Glomerular visceral epithelial cell (primary cell): ENCODE measurements around the gene ALDH16A1.

Experiments used
- DNase-seq: peaks from one replicate; pipeline ENCODE4 v3.0.0-alpha.2; 2016; ENCODE audit errors: extremely low spot score

The ALDH16A1 gene

DNA sequence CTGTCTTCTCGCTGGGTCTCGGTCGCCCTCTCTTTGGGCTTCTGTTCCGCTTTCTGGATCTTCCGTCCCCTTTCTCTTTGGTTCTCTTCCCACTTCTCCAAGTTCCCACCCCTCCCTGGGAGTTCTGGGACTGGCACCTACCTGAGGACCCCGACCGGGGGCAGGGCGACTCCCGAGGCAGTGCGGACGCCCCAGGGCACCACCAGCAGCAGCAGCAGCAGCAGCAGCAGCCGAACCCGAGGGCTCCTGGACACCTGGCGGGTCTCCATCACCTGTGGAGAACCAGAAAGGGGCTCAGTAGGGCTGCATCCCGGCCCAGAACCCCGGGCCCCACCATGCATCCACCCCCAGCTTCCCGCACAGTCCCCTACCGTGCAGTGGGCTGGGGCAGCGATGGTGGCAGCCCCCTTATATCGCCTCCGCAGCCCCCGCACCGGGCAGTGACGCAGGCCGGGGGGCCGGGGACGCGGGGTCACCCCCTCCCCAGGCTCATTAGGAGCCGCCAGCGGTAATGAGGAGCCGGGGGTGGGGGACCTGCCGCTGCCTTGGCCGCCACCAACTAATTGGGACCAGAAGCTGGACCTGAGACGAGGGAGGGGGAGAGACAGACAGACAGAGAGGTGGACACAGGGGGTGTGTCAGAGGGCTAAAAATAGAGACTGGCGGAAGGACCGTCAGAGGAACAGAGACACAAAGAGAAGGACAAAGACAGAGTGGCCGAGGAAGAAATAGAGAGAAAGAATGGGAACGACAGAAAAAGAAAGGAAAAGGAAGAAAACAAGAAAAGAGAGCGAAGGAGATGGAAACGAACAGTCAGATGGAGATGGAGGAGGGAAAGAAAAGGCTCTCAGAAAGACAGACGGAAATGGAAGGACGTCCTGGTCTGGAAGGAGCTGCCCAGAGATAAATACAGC, 29.7 kb upstream of the ALDH16A1 start, which contains the start of gene PTH2:
TSS of gene PTH2 (minus strand) at position 371 of the 914 bp plus-strand sequence. CDS start at position 269, 102 bp downstream.
- no peak for DNase-seq

DNA sequence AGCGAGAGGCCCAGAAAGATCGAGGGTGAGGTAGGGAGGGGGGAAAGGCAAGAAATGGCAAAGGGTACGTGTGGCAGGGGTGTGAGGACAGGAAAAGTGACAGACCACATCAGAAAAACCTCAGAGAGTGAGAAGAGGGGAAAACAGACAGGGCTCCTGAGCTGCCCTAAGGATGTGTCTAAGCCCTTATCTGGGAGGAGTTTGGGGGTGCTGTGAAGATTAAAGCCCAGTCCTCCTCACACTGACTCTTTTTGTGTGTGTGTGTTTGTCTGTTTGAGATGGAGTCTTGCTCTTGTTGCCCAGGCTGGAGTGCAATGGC, 29.1 kb upstream of the ALDH16A1 start:
- no peak for DNase-seq

DNA sequence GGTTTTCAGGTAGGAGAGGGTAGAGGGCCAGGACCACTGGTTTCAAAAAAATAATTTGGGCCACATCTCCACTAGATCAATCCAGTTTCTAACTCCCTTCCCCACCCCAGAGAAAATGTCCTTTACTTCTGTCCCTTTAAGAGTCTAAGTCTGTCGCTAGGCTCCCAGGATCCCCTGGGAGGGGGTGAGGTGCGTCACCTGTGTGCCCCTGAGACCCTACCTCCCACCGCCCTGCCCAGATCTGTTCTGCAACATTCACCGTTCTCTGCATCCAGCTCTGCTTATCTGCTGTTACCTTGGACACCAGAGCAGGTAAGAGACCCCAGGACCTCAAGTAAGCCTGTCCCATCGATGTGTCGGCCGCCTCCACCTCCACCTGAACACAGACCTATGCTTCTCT, 27.8 kb upstream of the ALDH16A1 start, which contains the start of gene GFY:
TSS of gene GFY (plus strand) at position 211 of the 400 bp plus-strand sequence. CDS start 1,043 bp downstream, outside the sequence.
- DNase-seq = no peak

DNA sequence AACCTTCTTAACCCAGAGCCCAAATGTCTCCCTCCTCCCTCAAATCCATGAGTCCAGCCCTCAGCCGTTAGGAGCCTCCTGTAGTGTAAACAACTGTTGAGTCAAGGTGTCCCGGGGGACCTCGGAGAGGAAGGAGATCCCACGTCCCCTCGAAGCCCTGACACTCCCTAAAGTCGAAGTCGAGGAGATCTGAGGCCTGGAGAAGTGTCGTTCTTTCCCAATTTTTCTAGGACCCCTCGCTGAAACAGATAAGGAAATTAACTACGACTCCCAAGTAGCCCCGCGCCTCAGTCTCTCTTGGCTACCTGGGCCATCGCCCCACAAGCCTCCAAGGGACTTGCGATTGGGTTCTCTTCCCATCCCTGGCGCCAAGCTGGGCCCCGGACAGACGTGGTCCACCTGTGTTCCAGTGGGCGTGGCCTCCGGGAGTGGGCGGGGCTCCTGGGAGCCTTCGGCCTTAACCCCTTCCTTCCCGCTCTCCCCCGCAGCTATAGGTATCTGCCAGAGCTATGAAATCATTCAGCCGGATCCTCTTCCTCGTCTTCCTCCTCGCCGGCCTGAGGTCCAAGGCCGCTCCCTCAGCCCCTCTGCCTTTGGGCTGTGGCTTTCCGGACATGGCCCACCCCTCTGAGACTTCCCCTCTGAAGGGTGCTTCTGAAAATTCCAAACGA, 27.0 kb upstream of the ALDH16A1 start:
- DNase-seq = peak; percentile 21

DNA sequence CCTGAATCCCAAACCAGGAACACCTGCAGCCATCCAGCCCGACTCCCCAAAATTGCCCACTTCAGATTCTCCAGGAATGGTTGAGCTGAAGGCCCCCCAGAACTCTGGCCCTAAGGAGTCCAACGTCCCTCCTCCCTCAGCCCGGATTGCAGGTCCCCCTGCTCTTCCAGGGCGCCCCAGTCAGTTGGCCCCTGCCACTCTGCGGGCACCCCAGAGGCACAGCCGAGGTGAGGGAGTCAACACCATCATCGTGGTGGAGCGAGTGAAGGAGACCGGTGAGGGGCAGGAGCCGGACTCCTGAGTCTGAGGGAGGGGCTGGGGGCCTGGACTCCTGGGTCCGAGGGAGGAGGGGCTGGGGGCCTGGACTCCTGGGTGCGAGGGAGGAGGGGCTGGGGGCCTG, 25.7 kb upstream of the ALDH16A1 start:
- DNase-seq = no peak

DNA sequence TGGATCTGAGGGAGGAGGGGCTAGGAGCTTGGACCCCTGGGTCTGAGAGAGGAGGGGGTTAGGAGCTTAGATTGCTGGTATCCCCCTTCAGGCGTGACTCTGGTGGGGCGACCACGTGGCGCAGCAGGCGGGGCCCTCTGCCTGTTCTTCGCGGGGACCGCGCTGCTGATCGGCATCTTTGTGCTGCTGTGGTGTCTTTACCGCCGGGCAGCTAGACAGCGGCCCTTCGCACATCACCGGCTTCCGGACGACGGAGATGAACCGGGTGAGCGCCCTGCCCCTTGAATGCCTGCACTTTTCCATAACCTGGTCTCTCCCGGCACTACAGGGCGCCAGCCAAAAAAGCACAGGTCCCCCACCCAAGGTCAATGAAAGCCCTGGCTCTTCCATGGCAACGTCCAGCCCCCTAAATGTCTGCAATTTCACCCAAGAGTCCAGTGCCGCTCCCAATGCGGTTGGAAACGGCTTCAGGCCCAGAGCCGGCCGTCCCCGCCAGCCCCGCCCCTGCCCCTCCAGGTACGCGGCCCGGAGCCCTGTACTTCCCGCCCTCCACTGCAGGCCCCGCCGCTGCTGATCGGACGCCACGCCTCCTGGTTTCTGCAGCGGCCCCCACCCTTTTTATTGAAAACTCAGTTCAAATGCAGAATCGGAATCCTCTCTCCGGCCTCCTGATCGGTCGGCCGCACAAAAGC, 25.0 kb upstream of the ALDH16A1 start:
- peak; percentile 30 for DNase-seq

DNA sequence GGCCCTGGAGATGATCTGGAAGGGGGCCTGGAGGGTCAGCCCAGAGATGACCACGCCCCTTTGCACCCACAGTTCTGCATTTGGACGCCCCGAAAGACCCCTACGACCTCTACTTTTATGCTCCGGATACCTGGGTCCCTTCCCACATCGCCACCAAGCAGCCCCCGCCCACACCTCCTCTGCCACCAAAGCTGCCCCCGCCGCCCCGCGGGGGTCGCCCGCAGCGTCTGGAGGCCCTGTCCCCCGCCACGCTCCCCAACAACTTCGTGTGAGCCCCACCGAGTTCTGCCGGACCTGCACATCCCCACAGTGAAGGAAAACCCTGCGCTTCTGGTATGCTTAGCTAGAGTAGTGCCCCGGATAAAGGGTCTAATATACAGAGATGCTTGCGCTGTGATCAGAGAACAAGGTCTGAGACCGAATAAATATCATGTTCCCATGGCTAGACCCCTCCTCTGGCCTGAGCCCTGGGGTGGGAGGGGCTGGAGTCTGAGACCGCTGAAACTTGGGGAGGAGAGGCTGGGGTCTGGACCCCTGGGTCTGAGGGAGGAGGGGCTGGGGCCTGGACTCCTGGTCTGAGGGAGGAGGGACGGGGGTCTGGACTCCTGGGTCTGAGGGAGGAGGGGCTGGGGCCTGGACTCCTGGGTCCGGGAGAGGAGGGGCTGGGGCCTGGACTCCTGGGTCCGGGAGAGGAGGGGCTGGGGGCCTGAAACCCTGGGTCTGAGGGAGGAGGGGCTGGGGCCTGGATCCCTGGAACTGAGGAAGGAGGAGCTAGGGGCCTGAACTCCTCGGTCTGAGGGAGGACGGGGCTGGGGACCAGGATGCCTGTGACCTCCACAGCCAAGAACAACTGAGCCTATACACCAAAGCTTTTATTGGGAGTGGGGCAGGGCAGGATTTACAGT, 24.2 kb upstream of the ALDH16A1 start:
- no peak for DNase-seq

DNA sequence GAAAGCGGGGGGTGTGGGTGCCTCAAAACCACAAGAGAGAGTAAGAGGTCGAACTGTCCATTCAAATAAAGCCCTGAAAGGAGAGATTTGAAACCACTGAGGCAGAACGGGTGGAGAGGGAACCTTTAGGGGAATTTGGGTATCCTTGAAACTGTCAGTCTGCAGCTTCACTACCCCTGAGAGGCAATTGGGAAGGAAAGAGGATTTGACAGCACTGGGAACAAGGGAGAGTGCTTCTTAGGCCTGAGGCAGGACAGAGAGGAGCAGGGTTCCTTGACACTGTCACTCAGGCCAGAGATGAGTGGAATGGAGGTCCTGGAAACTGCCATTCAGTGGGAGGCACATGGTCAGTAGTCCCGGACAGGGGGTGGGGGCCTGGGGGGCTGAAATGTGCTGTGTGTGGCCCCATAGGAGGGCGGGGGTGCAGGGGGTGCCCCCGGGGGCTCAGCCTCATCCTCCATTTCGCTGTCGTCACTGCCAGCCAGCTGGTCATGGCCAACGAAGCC, 22.8 kb upstream of the ALDH16A1 start:
- DNase-seq = no peak

DNA sequence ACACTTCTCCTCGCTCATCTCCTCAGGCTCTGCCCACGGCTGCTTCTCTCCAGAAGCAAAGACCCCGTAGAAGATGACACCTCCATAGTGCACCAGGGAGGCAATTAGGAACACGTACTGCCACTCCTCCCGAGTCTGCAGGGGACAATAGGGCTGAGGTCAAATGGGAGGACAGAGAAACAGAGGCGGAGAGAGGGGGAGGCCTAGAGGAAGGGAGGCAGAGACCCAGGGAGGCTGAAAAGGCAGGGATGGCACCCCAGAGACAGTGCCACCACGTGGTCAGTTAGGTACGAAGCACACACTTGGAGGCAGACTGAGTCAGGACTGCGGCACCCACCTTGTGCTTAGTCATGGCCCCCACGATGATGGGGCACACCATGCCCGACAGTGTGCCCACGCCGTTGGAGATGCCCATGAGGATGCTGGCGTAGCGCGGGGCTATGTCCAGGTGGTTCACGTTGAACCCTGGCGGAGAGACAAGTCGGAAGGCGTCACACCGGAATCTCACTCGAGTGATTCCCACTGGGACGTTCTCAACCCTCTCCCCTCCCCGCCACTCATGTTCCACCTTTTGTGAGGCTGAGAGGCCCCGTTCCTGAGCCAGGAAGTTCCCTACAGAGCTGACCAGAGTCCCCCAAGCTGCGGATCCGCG, 22.2 kb upstream of the ALDH16A1 start:
- no peak for DNase-seq

DNA sequence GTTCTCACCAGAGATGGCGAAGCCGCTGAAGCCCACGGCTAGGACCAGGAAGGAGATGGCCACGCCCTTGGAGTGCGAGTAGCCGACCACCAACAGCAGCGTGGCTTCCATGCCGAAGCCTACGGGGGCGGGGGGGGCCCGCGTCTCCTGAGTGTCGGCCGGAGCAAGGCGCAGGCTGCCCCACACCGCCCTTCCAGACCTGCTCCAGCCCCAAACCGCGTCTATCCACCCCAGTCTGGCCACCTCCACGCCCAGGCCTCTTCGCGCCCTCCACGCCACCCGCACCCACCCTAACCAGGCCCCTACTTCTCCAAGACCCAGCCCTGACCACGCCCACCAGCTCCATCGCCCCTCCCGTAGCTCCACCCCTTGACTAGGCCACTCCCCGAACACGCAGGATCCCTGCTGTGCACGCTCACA, 21.7 kb upstream of the ALDH16A1 start:
- no peak for DNase-seq

DNA sequence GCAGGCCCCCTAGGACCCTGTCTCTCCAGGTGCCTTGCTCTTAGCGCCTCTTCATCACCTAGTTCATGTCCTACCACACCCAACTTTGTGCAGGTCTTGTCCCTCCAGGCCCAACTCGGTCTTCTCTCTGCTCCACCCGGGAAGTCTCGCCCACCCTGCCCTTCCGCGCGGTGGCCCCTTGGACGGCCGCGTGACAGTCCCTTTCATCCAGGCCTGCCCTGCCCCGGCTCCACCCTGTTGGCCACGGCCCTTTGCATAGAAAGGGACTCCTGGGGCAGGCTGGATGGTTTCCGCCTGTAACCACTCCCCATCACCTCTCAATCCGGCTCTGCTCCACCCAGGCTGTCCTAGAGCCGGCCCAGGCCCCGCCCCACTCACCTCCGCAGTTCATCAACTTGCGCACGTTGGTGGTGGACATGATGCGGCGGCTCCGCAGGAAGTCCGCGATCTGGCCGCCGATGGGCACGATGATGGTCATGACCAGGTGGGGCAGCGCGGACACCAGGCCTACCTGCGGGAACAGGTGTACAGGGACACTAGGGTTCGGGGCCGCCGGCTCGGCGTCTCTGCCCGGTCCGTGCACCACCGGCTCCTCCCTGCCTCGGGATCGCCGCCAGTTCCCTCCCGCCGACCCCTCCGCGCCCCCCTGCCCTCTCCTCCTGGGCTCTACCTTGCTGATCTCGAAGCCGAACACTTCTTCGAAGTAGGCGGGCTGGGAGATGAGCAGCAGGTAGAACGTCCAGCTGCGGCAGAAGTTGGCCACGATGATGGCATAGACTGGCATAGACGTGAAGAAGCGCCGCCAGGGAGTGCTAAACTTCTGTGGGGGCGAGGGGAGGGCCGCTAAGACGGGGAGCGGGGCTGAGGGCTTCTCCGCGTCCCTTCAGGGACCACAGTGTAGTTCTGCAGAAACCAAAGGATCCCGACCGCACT, 20.6 kb upstream of the ALDH16A1 start:
- no peak for DNase-seq

DNA sequence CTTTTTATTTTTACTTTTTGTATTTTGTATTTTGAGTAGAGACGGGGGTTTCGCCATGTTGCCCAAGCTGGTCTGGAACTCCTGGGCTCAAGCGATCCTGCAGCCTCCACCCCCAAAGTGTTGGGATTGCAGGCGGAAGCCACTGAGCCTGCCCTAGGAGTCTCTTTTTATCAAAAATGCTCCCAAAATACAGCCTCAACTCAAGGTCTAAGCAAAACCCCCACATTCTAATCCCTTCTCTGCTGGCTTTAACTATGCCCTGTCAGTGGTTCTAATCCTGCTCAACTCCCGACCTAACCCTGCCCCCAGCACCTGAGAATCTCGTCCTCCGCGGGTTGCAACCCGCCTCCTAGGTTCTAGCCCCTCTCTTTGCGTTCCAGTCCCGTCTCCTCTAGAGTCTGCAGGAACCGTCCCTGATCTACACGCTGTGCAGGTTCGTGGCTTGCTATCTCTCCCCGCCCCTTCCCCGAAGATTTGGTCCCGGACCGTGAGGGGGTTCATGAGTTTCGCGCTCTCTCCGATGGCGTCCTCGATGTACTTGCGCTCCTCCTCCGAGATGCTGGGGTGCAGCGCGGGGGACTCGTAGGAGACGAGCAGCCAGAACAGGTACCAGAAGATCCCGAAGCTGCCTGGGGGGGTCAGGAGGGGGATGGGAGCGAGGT, 19.7 kb upstream of the ALDH16A1 start:
- no peak for DNase-seq

DNA sequence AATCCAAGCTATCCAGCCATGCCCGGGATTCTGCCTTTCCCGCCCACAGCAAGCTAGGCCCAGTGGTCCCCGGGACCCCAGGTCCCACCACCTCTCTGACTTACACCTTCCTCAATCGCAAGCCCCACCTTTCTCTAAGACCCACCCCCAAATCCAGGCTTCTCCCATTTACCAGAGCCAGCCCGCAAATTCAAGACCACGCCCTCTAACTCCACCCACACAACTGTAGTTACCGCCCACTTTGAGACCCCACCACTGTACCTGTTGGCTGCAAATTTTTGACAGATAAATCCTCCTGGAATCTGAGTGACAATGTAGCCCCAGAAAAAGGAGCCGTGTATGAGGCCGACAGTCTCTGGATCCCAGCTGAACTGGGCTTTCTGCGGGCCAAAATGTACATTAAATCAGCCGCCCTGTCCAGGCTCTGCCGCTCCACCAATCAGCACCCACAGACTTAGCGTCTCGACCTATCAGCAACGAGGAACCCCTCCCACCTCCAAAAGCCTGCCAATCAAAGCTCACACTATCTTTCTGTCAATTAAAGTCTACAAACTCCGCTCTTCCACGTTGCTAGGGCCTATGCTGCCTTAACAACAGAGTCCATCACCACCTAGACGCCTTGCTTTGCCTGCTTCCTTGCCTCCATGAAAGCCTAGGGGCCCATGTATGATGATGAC, 18.0 kb upstream of the ALDH16A1 start:
- DNase-seq = no peak

DNA sequence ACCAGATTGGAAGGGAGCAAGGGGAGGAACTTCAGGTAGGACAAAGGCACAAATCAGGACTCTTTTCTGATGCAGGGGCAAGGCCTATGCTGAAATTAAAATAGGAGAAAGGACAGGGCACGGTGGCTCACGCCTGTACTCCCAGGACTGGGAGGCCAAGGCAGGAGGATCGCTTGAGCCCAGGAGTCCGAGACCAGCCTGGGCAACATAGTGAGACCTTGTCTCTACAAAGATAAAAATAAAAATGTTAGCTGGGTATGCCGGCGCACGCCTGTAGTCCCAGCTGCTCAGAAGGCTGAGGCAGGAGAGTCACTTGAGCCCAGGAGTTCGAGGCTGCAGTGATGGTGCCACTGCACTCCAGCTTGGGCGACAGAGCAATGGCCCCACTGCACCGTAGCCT, 17.4 kb upstream of the ALDH16A1 start:
- DNase-seq = no peak

DNA sequence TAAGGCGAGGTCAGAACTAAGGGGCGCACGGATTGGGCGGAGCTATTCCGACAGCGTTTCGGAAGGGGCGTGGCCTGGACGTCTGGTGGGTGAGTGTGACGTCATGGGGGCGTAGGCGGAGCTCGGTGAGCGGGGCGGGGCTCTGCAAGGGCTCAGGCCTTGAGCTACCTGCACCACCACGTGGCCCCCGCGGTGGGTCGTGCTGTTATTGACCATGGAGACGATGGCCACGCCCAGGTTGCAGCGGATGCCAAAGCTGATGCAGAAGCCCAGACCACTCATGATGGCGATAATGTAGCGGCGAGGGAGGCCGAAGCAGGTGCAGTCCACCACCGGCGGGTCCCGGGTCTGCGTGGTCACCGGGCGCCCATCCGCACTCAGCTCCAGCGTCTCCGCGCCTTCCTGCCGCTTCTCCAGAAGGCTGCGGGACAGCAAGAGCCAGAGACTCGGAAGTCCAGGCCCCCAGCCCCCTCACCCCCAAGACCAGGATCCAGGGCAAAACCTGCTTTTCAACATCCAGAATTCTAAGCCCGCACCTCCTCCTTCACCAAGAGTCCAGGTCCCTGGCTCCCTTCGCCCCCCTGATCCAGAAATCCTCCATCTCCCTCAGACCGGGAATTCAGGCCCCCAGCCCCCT, 16.5 kb upstream of the ALDH16A1 start:
- peak; percentile 23 for DNase-seq

DNA sequence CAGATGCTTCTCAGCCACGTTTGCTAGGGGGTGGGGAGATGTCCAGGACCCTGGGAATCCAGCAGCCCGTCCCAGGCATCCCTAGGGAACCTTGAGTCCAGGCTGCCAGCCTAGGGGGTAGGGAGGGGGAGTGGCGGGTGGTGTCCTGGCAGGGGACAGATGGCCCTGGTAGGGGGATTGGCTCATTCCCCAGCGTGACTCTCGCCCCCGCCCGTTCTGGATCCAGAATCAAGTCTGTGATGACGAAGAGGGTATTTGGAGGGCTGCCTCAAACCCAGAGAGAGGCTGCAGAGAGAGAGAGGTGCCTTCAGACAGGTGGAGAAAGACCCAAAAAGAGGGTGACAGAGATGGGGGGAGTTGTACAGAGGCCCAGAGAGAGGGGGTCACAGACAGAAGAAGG, 15.8 kb upstream of the ALDH16A1 start:
- DNase-seq = no peak

DNA sequence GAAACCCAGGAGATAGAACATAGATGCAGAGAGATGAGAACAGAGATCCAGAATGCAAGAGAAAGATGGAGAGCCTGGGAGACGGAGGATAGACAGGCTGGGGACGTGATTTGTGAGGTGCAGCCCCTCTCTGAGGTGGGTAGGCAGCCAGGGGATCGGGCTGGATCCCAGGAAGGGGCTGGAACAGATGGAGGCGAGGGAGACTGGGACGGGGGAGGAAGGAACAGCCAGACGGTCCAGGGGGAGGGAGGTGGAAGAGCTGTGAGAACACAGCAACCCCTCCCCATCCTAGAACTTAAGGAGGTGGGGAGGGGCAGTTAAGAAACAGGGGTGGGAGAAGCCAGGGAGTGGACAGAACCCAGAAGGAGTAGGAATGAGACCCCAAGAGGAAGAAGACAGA, 14.8 kb upstream of the ALDH16A1 start:
- no peak for DNase-seq

DNA sequence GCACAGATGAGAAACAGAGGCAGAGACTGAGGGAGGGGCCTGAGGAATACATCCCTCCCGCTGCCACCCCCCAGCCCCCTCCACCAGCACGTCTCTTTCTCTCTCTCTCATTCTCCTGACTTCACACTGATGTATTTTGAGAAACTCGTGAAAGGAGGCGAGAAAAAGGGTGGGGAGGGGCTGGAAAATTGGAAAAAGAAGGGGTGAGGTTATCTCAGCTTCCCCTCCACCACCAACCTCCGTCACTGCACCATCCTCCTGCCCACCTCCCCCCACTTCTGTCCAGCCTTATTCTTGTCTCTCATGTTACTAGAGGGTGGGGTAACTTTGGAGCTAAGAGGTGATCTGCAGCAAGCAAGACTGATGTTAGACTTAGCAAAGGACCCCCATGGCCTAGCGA, 13.2 kb upstream of the ALDH16A1 start:
- DNase-seq = no peak
